ENCODE results near the gene LYZL6. TPM values are rescaled to one million over a fixed set of nuclear protein-coding genes. Genes with fewer than 3 reads are reported as not detected.

LYZL6 gene
- total and polyA plus RNA-seq, 2 of the 8 experiments (the other 6 are each of a cell fraction or from before 2014, with no cell fraction given), result not detected

DNA sequence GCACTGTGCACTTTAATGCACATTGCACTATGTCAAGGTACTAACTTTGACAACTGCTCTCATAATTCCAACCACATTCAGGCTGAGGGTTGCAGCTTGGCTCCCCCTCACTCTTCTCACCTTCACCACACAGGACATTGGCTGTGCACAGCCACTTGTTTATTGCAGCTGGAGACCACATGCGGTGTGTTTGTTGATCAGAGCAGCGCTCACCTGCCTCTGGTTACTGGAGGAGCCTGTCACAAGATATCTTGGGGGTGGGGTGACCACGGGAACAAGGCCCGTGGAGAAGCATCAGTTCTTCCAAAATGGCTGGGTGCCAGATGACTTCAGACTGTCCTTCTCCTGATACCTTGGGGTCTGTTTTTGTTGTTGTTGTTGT, 52.7 kb downstream of the LYZL6 start (continued):
- TF ChIP-seq, protein P1, sequence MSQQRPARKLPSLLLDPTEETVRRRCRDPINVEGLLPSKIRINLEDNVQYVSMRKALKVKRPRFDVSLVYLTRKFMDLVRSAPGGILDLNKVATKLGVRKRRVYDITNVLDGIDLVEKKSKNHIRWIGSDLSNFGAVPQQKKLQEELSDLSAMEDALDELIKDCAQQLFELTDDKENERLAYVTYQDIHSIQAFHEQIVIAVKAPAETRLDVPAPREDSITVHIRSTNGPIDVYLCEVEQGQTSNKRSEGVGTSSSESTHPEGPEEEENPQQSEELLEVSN (IDR thresholded peaks at IDR 0.05), result no peak
- TF ChIP-seq ASH2L (IDR thresholded peaks at IDR 0.05; ENCODE audit: low read length) (no peak), CBX8 (IDR thresholded peaks at IDR 0.05; ENCODE audit: borderline replicate concordance, low read depth, low read length) (no peak), TEAD4 (IDR thresholded peaks at IDR 0.05; ENCODE audit: low read depth, low read length) (no peak), POU5F1 (IDR thresholded peaks at IDR 0.05; ENCODE audit: low read depth, low read length) (no peak)
